WTC11 (cell line): ENCODE measurements around the gene COL13A1. TPM values are rescaled to one million over a fixed set of nuclear protein-coding genes. Genes with fewer than 3 reads are reported as not detected.

ENCODE experiments used
- ATAC-seq: fragments of 200-7000 bp; cut with Tn5 transposase; 2 replicates; pipeline ENCODE4 v1.10.0; 2021; ENCODE audit warnings: mild to moderate bottlenecking, moderate library complexity
- CTCF ChIA-PET: fragments of 300-600 bp; sonication (Branson Sonifier 250); formaldehyde crosslinking; loops from one replicate; lab custom pipeline; 2021; ENCODE audit warnings: antibody characterized with exemption; lab: Charles Lee
- POLR2A ChIA-PET: fragments of 350-600 bp; sonication (Branson Sonifier 250); formaldehyde crosslinking; loops from one replicate; lab custom pipeline; 2021; ENCODE audit warnings: antibody characterized with exemption; lab: Charles Lee
- DNase-seq: peaks from one replicate; pipeline ENCODE4 v3.0.0; 2021; ENCODE audit warnings: low spot score
- H3K27ac Mint-ChIP-seq: 2 replicates; pipeline ENCODE4 v1.8.0; 2021; ENCODE audit warnings: mixed read lengths
- H3K27me3 Mint-ChIP-seq: 2 replicates; pipeline ENCODE4 v1.8.0; 2021; ENCODE audit warnings: low read depth, mild to moderate bottlenecking, moderate library complexity, mixed read lengths
- H3K36me3 Mint-ChIP-seq: 2 replicates; pipeline ENCODE4 v1.8.0; 2021; ENCODE audit warnings: mixed read lengths
- H3K4me1 Mint-ChIP-seq: 2 replicates; pipeline ENCODE4 v1.8.0; 2022; ENCODE audit warnings: mixed read lengths
- H3K4me3 Mint-ChIP-seq: 2 replicates; pipeline ENCODE4 v1.8.0; 2021; ENCODE audit warnings: mild to moderate bottlenecking, moderate library complexity, mixed read lengths
- H3K9me3 Mint-ChIP-seq: 2 replicates; pipeline ENCODE4 v1.8.0; 2021; ENCODE audit warnings: mixed read lengths
- CBFB ChIP-seq: sonication (generic); formaldehyde crosslinking; IDR thresholded peaks from 2 replicates; pipeline ENCODE4 v1.8.1; 2022; ENCODE audit warnings: mild to moderate bottlenecking, low read depth, missing genetic modification reagents
- ELF4 ChIP-seq: sonication (generic); formaldehyde crosslinking; IDR thresholded peaks from 2 replicates; pipeline ENCODE4 v1.8.1; 2022; ENCODE audit warnings: low read depth, mild to moderate bottlenecking, moderate library complexity, missing genetic modification reagents
- FOXP1 ChIP-seq: sonication (generic); formaldehyde crosslinking; IDR thresholded peaks from 2 replicates; pipeline ENCODE4 v1.8.0; 2022; ENCODE audit warnings: missing genetic modification reagents, mild to moderate bottlenecking, moderate library complexity, borderline replicate concordance
- MXD4 ChIP-seq: fragments of 250-450 bp; sonication (Bioruptor Pico); IDR thresholded peaks from 2 replicates; pipeline ENCODE4 v1.8.0; 2021; ENCODE audit warnings: mild to moderate bottlenecking, moderate library complexity, borderline replicate concordance
- NFATC4 ChIP-seq: fragments of 250-450 bp; sonication (Bioruptor Pico); IDR thresholded peaks from 2 replicates; pipeline ENCODE4 v1.9.0; 2021; ENCODE audit warnings: mild to moderate bottlenecking
- RELA ChIP-seq: sonication (generic); formaldehyde crosslinking; IDR thresholded peaks from 2 replicates; pipeline ENCODE4 v1.8.1; 2022; ENCODE audit warnings: missing genetic modification reagents, mild to moderate bottlenecking, borderline replicate concordance
- RORB ChIP-seq: fragments of 250-450 bp; sonication (Bioruptor Pico); IDR thresholded peaks from 2 replicates; pipeline ENCODE4 v1.9.0; 2021; ENCODE audit warnings: mild to moderate bottlenecking
- SP1 ChIP-seq: sonication (generic); formaldehyde crosslinking; conservative IDR thresholded peaks from 2 replicates; pipeline ENCODE4 v1.8.1; 2022; ENCODE audit warnings: missing genetic modification reagents
- ZBTB21 ChIP-seq: sonication (generic); formaldehyde crosslinking; IDR thresholded peaks from 2 replicates; pipeline ENCODE4 v1.8.1; 2023; ENCODE audit warnings: mild to moderate bottlenecking, missing genetic modification reagents, borderline replicate concordance
- ZNF219 ChIP-seq: sonication (generic); formaldehyde crosslinking; IDR thresholded peaks from 2 replicates; pipeline ENCODE4 v1.8.0; 2023; ENCODE audit warnings: missing genetic modification reagents, mild to moderate bottlenecking, borderline replicate concordance
- ZNF232 ChIP-seq: sonication (generic); formaldehyde crosslinking; IDR thresholded peaks from 2 replicates; pipeline ENCODE4 v1.8.0; 2022; ENCODE audit warnings: mild to moderate bottlenecking, missing genetic modification reagents
- ZNF416 ChIP-seq: fragments of 250-450 bp; sonication (Bioruptor Pico); IDR thresholded peaks from 2 replicates; pipeline ENCODE4 v1.9.0; 2021; ENCODE audit warnings: mild to moderate bottlenecking, inconsistent platforms
- ZNF423 ChIP-seq: fragments of 250-450 bp; sonication (Bioruptor Pico); IDR thresholded peaks from 2 replicates; pipeline ENCODE4 v2.1.2; 2022; ENCODE audit warnings: mild to moderate bottlenecking, moderate library complexity
- total RNA-seq: library from RNA; stranded (reverse); gene quantifications from 3 replicates; pipeline ENCODE4 v1.2.3, GENCODE V29; 2021
- TF ChIP-seq, protein P1 (sequence below): fragments of 250-450 bp; sonication (Bioruptor Pico); IDR thresholded peaks from 2 replicates; pipeline ENCODE4 v1.9.0; 2021; ENCODE audit warnings: mild to moderate bottlenecking, borderline replicate concordance
- TF ChIP-seq, protein P2 (sequence below): sonication (generic); formaldehyde crosslinking; IDR thresholded peaks from 2 replicates; pipeline ENCODE4 v1.8.1; 2023; ENCODE audit warnings: mild to moderate bottlenecking, missing genetic modification reagents, moderate library complexity
- TF ChIP-seq, protein P3 (sequence below): sonication (generic); formaldehyde crosslinking; IDR thresholded peaks from 2 replicates; pipeline ENCODE4 v1.8.0; 2023; ENCODE audit warnings: mild to moderate bottlenecking, missing genetic modification reagents
- TF ChIP-seq, protein P4 (sequence below): sonication (generic); formaldehyde crosslinking; conservative IDR thresholded peaks from 2 replicates; pipeline ENCODE4 v1.8.1; 2023; ENCODE audit warnings: mild to moderate bottlenecking, low read depth, missing genetic modification reagents, moderate library complexity

Gene COL13A1
- total RNA-seq, 1 experiment from 2014 or later, result 7.1 TPM

DNA sequence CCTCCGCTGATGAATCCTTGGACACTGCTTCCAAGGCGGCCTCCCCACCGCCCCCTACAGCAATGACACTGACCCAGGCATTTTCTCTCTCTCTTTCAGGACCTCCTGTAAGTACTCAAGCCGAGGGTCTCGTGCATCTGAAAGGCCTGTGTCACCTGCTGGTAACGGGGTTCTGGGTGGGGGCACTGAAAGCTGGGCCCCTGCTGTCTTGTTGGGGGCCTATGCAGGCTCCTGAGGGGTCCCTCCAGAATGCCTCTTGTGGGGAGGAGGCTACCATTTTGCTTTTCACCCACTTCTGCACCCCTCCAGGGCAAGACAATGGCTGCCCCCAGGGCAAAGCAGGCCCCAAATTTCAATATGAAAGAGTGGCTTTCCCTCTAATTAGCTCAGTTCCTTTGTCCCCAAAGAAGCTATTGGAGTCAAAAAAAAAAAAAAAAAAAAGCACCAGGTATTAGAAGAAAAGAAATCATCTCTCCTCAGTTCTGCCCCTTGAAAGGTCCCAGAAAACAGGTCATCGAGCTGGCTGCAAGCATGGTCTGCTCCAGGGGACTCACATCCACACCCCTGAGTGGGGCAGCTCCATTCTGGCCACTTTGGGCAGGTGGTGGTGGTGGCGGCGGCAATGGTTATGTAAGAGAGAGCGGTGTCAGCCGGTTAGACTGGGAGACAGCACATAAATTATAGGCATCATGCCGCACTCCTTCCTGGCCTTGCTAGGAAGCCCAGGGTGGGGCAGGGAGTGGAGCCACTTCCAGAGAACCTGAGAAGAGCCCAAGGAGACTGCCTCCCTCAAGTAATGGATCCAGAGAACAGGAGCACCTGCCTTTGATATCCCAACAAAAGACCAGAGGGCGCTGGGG, 66.2 kb downstream of the COL13A1 start:
- Mint-ChIP-seq H3K9me3 (no peaks in the 10 kb centered on the region), H3K36me3 (no peaks in the 10 kb centered on the region), H3K27me3 (peaks cover 13% of the 10 kb centered on the region), H3K4me3 (peak overlapping the region; percentile 51), H3K27ac (peak overlapping the region; percentile 78), H3K4me1 (peaks cover 86% of the 10 kb centered on the region)
- TF ChIP-seq, protein P1, sequence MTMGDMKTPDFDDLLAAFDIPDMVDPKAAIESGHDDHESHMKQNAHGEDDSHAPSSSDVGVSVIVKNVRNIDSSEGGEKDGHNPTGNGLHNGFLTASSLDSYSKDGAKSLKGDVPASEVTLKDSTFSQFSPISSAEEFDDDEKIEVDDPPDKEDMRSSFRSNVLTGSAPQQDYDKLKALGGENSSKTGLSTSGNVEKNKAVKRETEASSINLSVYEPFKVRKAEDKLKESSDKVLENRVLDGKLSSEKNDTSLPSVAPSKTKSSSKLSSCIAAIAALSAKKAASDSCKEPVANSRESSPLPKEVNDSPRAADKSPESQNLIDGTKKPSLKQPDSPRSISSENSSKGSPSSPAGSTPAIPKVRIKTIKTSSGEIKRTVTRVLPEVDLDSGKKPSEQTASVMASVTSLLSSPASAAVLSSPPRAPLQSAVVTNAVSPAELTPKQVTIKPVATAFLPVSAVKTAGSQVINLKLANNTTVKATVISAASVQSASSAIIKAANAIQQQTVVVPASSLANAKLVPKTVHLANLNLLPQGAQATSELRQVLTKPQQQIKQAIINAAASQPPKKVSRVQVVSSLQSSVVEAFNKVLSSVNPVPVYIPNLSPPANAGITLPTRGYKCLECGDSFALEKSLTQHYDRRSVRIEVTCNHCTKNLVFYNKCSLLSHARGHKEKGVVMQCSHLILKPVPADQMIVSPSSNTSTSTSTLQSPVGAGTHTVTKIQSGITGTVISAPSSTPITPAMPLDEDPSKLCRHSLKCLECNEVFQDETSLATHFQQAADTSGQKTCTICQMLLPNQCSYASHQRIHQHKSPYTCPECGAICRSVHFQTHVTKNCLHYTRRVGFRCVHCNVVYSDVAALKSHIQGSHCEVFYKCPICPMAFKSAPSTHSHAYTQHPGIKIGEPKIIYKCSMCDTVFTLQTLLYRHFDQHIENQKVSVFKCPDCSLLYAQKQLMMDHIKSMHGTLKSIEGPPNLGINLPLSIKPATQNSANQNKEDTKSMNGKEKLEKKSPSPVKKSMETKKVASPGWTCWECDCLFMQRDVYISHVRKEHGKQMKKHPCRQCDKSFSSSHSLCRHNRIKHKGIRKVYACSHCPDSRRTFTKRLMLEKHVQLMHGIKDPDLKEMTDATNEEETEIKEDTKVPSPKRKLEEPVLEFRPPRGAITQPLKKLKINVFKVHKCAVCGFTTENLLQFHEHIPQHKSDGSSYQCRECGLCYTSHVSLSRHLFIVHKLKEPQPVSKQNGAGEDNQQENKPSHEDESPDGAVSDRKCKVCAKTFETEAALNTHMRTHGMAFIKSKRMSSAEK (CRISPR knock-in tag), result no peak
- TF ChIP-seq ELF4 (no peak), ZNF219 (CRISPR knock-in tag) (no peak), SP1 (CRISPR knock-in tag) (peak; percentile 27; the same call in 1 of the 2 replicates), ZBTB21 (CRISPR knock-in tag) (no peak), ZNF423 (peak; percentile 97), NFATC4 (CRISPR knock-in tag) (no peak), MXD4 (CRISPR knock-in tag) (no peak)
- TF ChIP-seq, protein P2, sequence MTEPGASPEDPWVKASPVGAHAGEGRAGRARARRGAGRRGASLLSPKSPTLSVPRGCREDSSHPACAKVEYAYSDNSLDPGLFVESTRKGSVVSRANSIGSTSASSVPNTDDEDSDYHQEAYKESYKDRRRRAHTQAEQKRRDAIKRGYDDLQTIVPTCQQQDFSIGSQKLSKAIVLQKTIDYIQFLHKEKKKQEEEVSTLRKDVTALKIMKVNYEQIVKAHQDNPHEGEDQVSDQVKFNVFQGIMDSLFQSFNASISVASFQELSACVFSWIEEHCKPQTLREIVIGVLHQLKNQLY, result no peak
- TF ChIP-seq, protein P3, sequence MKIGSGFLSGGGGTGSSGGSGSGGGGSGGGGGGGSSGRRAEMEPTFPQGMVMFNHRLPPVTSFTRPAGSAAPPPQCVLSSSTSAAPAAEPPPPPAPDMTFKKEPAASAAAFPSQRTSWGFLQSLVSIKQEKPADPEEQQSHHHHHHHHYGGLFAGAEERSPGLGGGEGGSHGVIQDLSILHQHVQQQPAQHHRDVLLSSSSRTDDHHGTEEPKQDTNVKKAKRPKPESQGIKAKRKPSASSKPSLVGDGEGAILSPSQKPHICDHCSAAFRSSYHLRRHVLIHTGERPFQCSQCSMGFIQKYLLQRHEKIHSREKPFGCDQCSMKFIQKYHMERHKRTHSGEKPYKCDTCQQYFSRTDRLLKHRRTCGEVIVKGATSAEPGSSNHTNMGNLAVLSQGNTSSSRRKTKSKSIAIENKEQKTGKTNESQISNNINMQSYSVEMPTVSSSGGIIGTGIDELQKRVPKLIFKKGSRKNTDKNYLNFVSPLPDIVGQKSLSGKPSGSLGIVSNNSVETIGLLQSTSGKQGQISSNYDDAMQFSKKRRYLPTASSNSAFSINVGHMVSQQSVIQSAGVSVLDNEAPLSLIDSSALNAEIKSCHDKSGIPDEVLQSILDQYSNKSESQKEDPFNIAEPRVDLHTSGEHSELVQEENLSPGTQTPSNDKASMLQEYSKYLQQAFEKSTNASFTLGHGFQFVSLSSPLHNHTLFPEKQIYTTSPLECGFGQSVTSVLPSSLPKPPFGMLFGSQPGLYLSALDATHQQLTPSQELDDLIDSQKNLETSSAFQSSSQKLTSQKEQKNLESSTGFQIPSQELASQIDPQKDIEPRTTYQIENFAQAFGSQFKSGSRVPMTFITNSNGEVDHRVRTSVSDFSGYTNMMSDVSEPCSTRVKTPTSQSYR (CRISPR knock-in tag), result no peak
- TF ChIP-seq, protein P4, sequence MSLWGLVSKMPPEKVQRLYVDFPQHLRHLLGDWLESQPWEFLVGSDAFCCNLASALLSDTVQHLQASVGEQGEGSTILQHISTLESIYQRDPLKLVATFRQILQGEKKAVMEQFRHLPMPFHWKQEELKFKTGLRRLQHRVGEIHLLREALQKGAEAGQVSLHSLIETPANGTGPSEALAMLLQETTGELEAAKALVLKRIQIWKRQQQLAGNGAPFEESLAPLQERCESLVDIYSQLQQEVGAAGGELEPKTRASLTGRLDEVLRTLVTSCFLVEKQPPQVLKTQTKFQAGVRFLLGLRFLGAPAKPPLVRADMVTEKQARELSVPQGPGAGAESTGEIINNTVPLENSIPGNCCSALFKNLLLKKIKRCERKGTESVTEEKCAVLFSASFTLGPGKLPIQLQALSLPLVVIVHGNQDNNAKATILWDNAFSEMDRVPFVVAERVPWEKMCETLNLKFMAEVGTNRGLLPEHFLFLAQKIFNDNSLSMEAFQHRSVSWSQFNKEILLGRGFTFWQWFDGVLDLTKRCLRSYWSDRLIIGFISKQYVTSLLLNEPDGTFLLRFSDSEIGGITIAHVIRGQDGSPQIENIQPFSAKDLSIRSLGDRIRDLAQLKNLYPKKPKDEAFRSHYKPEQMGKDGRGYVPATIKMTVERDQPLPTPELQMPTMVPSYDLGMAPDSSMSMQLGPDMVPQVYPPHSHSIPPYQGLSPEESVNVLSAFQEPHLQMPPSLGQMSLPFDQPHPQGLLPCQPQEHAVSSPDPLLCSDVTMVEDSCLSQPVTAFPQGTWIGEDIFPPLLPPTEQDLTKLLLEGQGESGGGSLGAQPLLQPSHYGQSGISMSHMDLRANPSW (CRISPR knock-in tag), result no peak
- CTCF ChIA-PET, result interaction anchor here (0.6 to 2.5 kb wide), 34 partner anchors 9 to 1265 kb away, joined by 3 to 39 read pairs (median 4); partner anchors contain the start of gene COL13A1
- DNase-seq (no peak), ATAC-seq (peak; percentile 53)
- POLR2A ChIA-PET, result interaction anchor here (0.5 to 0.6 kb wide), 4 partner anchors 45 to 1049 kb away, joined by 3 to 5 read pairs (median 4); no protein-coding TSS in a partner anchor

DNA sequence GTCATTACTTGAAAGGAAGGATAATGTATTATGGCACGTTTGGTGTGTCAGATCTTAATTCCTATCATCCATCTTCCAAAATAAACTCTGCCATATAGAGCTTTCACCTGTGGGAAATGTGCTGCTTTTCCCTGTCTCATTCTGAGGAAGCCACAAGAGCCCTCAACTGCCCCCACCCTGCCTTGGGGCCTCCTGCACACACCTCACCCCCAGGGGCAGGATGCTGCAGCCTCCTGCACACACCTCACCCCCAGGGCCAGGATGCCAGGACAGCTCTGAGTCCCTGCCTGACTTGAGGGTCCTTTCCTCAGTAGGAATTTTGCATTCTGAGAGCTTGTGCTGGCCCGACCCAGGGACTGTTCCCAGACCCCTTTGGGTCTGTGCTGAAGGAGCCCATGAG, 67.1 kb downstream of the COL13A1 start:
- Mint-ChIP-seq H3K27me3 (peaks cover 14% of the 10 kb centered on the region), H3K9me3 (no peaks in the 10 kb centered on the region), H3K4me1 (peaks cover 91% of the 10 kb centered on the region), H3K4me3 (no peak overlapping the region), H3K27ac (no peak overlapping the region), H3K36me3 (no peaks in the 10 kb centered on the region)
- no peak for ATAC-seq
- no peak for DNase-seq
- POLR2A ChIA-PET, result no interaction called here
- no peak for TF ChIP-seq ZNF232 (CRISPR knock-in tag)
- TF ChIP-seq CBFB (CRISPR knock-in tag), result no peak
- TF ChIP-seq RORB (CRISPR knock-in tag), result no peak
- no peak for TF ChIP-seq ZNF416 (CRISPR knock-in tag)
- TF ChIP-seq RELA, result no peak
- no peak for TF ChIP-seq FOXP1
- TF ChIP-seq, protein P1 (CRISPR knock-in tag), result no peak
- CTCF ChIA-PET, result interaction anchor here (0.6 to 2.5 kb wide), 17 partner anchors 11 to 238 kb away, joined by 3 to 39 read pairs (median 8); partner anchors contain the start of gene COL13A1
